Aorta (tissue), 5 donors: ENCODE results near the gene ITM2B. TPM values are rescaled to one million over a fixed set of nuclear protein-coding genes. Genes with fewer than 3 reads are reported as not detected.

Source experiments
- ATAC-seq: fragments of 200-7000 bp; cut with Tn5 transposase; one replicate; pipeline ENCODE4 v1.9.1; 2022; ENCODE audit warnings: moderate library complexity; ENCODE audit not compliant: low FRiP score
- DNase-seq, 2 donors: peaks; one replicate each; pipeline ENCODE4 v3.0.0-alpha.2; 2020
- H3K27ac ChIP-seq, 2 donors: one replicate each; pipeline ENCODE4 v1.5.1; 2013; ENCODE audit warnings: low read length in 2 of 2, mild to moderate bottlenecking in 2 of 2, moderate library complexity in 2 of 2, control low read depth in 1 of 2, inconsistent platforms in 1 of 2, low read depth in 1 of 2
- H3K27me3 ChIP-seq, 2 donors: one replicate each; pipeline ENCODE4 v1.6.1; 2013; ENCODE audit warnings: control low read depth in 1 of 2, low read length in 1 of 2, mild to moderate bottlenecking in 1 of 2, moderate library complexity in 1 of 2; ENCODE audit not compliant: insufficient read depth in 2 of 2, control insufficient read depth in 1 of 2
- H3K36me3 ChIP-seq, 2 donors: one replicate each; pipeline ENCODE4 v1.6.1; 2013; ENCODE audit warnings: control low read depth in 1 of 2, low read length in 1 of 2, mild to moderate bottlenecking in 1 of 2; ENCODE audit not compliant: insufficient read depth in 2 of 2, control insufficient read depth in 1 of 2
- H3K4me1 ChIP-seq, 2 donors: one replicate each; pipeline ENCODE4 v1.6.1; 2013; ENCODE audit warnings: low read length in 2 of 2, control low read depth in 1 of 2, mild to moderate bottlenecking in 1 of 2, moderate library complexity in 1 of 2; ENCODE audit not compliant: insufficient read depth in 2 of 2, control insufficient read depth in 1 of 2
- H3K4me3 ChIP-seq, 2 donors: one replicate each; pipeline ENCODE4 v1.5.1; 2013; ENCODE audit warnings: low read length in 2 of 2, control low read depth in 1 of 2, mild to moderate bottlenecking in 1 of 2
- H3K9me3 ChIP-seq: one replicate; pipeline ENCODE4 v1.6.1; 2013; ENCODE audit warnings: mild to moderate bottlenecking, low read length; ENCODE audit not compliant: control insufficient read depth
- WGBS, 2 donors: extraction: QIAGEN DNeasy Blood & Tissue Kit; methylation state at CpG; one replicate each; pipeline ENCODE4 v1.1.7; 2013; 5-methylcytosine and 5-hydroxymethylcytosine counted together
- intact Hi-C, 2 donors: fragments of 100-400 bp; cut with DNase I; formaldehyde crosslinking; loops; one replicate each; pipeline versions ENCODE4 v1.14.2 to v1.15.0; 2022
- polyA plus RNA-seq, 2 donors: library from polyadenylated mRNA; stranded (reverse); fragments of 200-250 nt; gene quantifications; one replicate each; pipeline ENCODE4 v1.2.3, GENCODE V29; 2013
- total RNA-seq, 2 donors: library from RNA; stranded (reverse); fragmentation: NEBNext Ultra II Directional; extraction: Animal tissue kit (Norgen Biotek cat#: 25700); gene quantifications; one replicate each; pipeline ENCODE4 v1.2.1, GENCODE V29; 2021
- donor health status: healthy with polysubstance abuse.
- donor health status: Bipolar disorder and iron deficiency.
- donor health status: DM: no; HTN: no; CAD: no.
- donor health status: DM: no; HTN: no; CAD: no.
- donor health status: DM: yes; HTN: yes; CAD: no.

The ITM2B gene
- total and polyA plus RNA-seq, 4 donors, result 371 to 929 (median 660) TPM

GRCh38 chr13:48302871-48303358 lies 69.9 kb downstream of the ITM2B start:
- intact Hi-C loops, result loop anchor here (5.0 to 10.0 kb wide), 5 partner anchors 68 to 266 kb away; partner anchors contain the start of genes ITM2B (in 1 of the 2), MED4 (in 1 of the 2) and NUDT15 (in 1 of the 2)
- ATAC-seq, result peak; percentile 34
- no peaks in the 10 kb centered on the region for H3K27me3 ChIP-seq
- DNase-seq, result no peak
- H3K27ac ChIP-seq, result peak overlapping the region; percentile 89 to 98
- H3K4me1 ChIP-seq, result peaks cover 0 to 2% of the 10 kb centered on the region in 2 donors
- H3K36me3 ChIP-seq, result no peaks in the 10 kb centered on the region
- peak overlapping the region; percentile 52 to 98 for H3K4me3 ChIP-seq
- H3K9me3 ChIP-seq, result no peaks in the 10 kb centered on the region
- 5 to 8% methylated on average over 12 of the region's 12 CpGs for WGBS, 2 donors

GRCh38 chr13:48303359-48304142 lies 70.5 kb downstream of the ITM2B start, which contains the start of gene RB1:
TSS of gene RB1 (plus strand) at chr13:48303751. CDS start at chr13:48303913, 162 bp downstream.
- intact Hi-C loops, result loop anchor here (5.0 to 10.0 kb wide), 5 partner anchors 69 to 266 kb away; partner anchors contain the start of genes ITM2B (in 1 of the 2), MED4 (in 1 of the 2) and NUDT15 (in 1 of the 2)
- Histone ChIP-seq H3K27me3 (no peaks in the 10 kb centered on the region), H3K9me3 (no peaks in the 10 kb centered on the region), H3K4me3 (peak within 1 kb of the TSS; percentile 79 to 98), H3K36me3 (no peaks in the 10 kb centered on the region), H3K27ac (peak within 1 kb of the TSS; percentile 91 to 98), H3K4me1 (peaks cover 0 to 2% of the 10 kb centered on the region in 2 donors)
- peak; percentile 95 to 98 for DNase-seq
- ATAC-seq, result peak; percentile 97
- WGBS, 2 donors, result 0% methylated on average over 73 to 96 of the region's 96 CpGs

GRCh38 chr13:48304143-48304876 lies 71.3 kb downstream of the ITM2B start:
- H3K4me1 ChIP-seq, result peaks cover 0 to 2% of the 10 kb centered on the region in 2 donors
- H3K27me3 ChIP-seq, result no peaks in the 10 kb centered on the region
- H3K36me3 ChIP-seq, result no peaks in the 10 kb centered on the region
- no peaks in the 10 kb centered on the region for H3K9me3 ChIP-seq
- intact Hi-C loops, result loop anchor here (5.0 to 10.0 kb wide), 5 partner anchors 70 to 267 kb away; partner anchors contain the start of genes ITM2B (in 1 of the 2), MED4 (in 1 of the 2) and NUDT15 (in 1 of the 2)
- peak overlapping the region; percentile 79 to 98 for H3K4me3 ChIP-seq
- peak overlapping the region; percentile 91 to 98 for H3K27ac ChIP-seq
- DNase-seq, result peak in 1 of 2 donors; percentile 56
- WGBS, 2 donors, result 0% methylated on average over 31 to 36 of the region's 36 CpGs
- ATAC-seq, result peak; percentile 44

DNA sequence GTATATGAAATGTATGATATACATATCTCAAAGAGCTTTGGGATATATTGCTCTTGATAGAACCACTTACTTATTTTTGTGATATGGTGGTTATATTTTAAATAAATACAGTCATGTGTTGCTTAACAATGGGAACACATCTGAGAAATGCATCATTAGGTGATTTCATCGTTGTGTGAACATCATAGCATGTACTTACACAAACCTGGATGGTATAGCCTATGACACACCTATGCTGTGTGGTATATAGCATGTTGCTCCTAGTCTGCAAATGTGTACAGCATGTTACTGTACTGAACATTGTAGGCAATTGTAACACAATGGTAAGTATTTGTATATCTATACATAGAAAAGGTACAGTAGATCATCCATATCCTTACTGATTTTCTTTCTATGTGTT lies 78.2 kb downstream of the ITM2B start:
- intact Hi-C loops, result no loop called here

DNA sequence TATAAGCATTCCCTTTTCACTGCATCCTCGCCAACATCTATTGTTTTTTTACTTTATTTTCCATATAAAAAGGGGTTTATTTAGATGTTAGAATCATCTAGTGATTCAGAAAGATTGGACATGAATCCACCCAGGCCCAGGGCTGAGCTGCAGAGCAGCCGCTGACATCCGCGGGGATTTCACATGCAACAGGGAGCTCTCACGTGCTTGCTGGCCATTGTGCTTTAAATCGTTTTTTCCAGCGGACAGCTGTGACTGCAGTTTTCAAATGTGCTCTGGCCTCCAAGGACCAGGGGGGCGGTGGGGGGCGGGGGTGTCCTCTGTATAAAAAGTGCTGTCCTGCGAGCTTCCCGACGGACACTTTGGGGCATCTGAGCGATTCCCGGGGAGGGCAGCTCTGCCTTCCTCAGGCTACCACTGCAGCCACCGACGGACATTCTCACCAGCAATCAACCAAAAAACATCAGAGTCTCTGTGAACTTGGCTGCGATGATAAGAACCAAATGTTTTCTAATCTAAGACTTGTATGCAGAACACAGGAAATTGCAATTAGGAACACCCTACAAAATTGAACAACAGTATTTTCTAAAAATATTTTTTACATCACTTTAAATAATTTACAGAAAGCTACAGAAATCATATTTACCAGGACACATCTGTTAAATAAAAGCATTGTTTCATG lies 83.1 kb downstream of the ITM2B start:
- no peak for DNase-seq
- Histone ChIP-seq H3K4me1 (no peaks in the 10 kb centered on the region), H3K36me3 (no peaks in the 10 kb centered on the region), H3K27me3 (no peaks in the 10 kb centered on the region), H3K4me3 (no peak overlapping the region), H3K27ac (no peak overlapping the region), H3K9me3 (no peaks in the 10 kb centered on the region)
- no peak for ATAC-seq
- intact Hi-C loops, result no loop called here
- 85% methylated on average over 17 of the region's 17 CpGs for WGBS, 2 donors

More for the DNA sequence above, 78.2 kb downstream of the ITM2B start:
- WGBS, 2 donors, result 94 to 95% methylated on average over 1 of the region's 1 CpG
- Histone ChIP-seq H3K4me1 (no peaks in the 10 kb centered on the region), H3K36me3 (no peaks in the 10 kb centered on the region), H3K4me3 (no peak overlapping the region), H3K27me3 (no peaks in the 10 kb centered on the region), H3K27ac (no peak overlapping the region), H3K9me3 (no peaks in the 10 kb centered on the region)
- DNase-seq, result no peak
- no peak for ATAC-seq

DNA sequence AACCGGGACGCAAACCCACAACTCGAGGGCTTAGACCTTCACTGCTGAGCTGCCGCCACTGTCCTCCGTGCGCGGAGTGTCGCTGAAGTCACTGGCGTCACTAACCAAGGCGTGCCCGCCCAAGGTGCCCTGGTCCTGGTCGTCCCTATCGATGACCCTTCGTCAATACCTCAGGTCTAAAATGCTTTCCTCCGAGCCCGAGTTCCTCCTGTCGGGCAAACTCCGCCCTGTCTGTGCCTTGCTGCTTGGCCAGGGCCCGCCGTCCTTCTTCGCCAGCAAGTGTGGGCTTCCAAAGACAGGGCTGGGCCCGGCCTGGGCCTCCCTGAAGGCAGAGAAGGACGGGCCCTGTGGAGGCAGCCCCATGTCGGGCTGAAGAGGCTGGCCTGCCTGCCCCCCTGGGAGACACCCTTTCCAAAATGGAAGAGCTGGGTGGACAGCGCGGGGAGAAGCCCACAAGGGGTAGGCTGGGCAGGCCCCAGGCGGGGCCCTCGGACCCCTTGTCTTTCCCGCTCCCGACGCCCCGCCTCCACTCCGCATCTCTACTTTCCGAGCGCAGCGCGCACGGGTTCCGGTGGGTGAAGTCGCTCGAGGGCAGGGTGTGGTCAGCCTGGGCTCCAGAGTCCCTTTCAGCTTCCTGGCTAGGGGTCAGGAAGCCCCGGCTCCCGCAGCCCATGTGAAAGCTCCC lies 84.0 kb downstream of the ITM2B start:
- 86 to 88% methylated on average over 43 of the region's 43 CpGs for WGBS, 2 donors
- no peaks in the 10 kb centered on the region for H3K4me1 ChIP-seq
- intact Hi-C loops, result no loop called here
- H3K27me3 ChIP-seq, result no peaks in the 10 kb centered on the region
- no peak overlapping the region for H3K4me3 ChIP-seq
- no peak for DNase-seq
- peak; percentile 7 for ATAC-seq
- H3K9me3 ChIP-seq, result no peaks in the 10 kb centered on the region
- no peaks in the 10 kb centered on the region for H3K36me3 ChIP-seq
- H3K27ac ChIP-seq, result no peak overlapping the region

DNA sequence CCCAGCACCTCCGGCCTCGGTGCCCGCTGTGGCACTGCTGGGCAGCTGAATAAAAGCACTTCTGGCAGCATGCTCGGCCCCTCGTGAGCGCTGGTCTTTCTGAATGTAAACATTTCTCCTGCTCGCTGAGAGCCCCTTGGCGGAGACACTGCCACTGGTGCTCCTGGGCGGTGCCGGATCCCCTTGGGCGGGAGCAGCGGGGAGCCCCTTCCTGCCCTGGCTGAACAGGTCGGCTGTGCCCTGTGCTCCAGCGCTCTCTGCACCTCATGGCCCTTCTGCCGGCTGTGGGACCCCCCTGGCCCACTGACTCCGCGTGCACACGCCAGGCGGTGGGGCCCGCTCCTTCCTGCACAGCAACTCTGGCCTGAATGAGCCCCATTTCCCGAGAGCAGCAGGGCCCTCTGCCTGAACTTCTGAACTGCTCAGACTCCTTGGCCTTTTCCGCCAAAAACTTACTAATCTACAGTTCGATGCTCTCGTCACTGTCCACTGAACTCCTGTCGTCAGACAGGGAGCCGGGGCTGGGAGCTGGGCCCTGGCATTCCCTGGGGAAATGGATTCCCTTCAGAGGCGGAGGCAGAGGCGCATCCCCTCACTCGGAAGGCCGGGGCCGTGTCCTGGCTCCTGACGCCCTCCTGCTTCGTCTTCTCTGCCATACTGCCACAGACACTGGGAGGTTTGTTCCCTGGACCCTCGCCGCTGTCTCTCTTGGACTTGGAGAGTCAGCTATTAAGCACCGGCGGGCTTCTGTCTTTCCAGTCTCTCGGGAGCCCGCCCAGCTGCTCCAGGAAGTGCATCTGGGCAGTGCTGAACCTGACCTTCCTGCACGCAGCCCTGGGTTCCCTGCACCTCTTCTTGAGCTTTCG lies 84.7 kb downstream of the ITM2B start:
- ATAC-seq (peak; percentile 19), DNase-seq (no peak)
- no peaks in the 10 kb centered on the region for H3K4me1 ChIP-seq
- no peak overlapping the region for H3K27ac ChIP-seq
- no peak overlapping the region for H3K4me3 ChIP-seq
- no peaks in the 10 kb centered on the region for H3K9me3 ChIP-seq
- H3K36me3 ChIP-seq, result no peaks in the 10 kb centered on the region
- intact Hi-C loops, result no loop called here
- H3K27me3 ChIP-seq, result no peaks in the 10 kb centered on the region
- 81 to 84% methylated on average over 37 to 41 of the region's 41 CpGs for whole genome bisulfite sequencing, 2 donors
